Natural killer cell treated with Interleukin-12 subunit alpha and Interleukin-12 subunit beta and Interleukin-15 and Interleukin-18, amount 100 ng/mL, for 72 hours (primary cell): ENCODE measurements around the gene MTNR1A. TPM values are rescaled to one million over a fixed set of nuclear protein-coding genes. Genes with fewer than 3 reads are reported as not detected.

Experiments used
- ATAC-seq, 2 donors: fragments of 150-1000 bp; cut with Tn5 transposase in 1 of 2; sonication (Bioruptor Pico), chemical (Tn5 transposase) in 1 of 2; 2 replicates each; pipeline ENCODE4 v1.10.0; 2021
- DNase-seq: peaks from one replicate; pipeline ENCODE4 v3.0.0; 2022; ENCODE audit warnings: low spot score
- H3K27ac Mint-ChIP-seq, 2 donors: 1 replicate in 1 of 2; 2 replicates in 1 of 2; pipeline ENCODE4 v1.8.0; 2022; ENCODE audit warnings: mixed read lengths in 2 of 2, mild to moderate bottlenecking in 1 of 2, moderate library complexity in 1 of 2
- H3K27me3 Mint-ChIP-seq, 2 donors: 1 replicate in 1 of 2; 2 replicates in 1 of 2; pipeline ENCODE4 v1.8.0; 2022; ENCODE audit warnings: mixed read lengths in 2 of 2
- H3K36me3 Mint-ChIP-seq: one replicate; pipeline ENCODE4 v1.8.0; 2022; ENCODE audit warnings: mixed read lengths
- H3K4me1 Mint-ChIP-seq, 2 donors: 1 replicate in 1 of 2; 2 replicates in 1 of 2; pipeline ENCODE4 v1.8.0; 2022; ENCODE audit warnings: low read depth in 2 of 2, mixed read lengths in 2 of 2, mild to moderate bottlenecking in 1 of 2
- H3K4me3 Mint-ChIP-seq: one replicate; pipeline ENCODE4 v1.8.0; 2022; ENCODE audit warnings: mixed read lengths
- H3K9me3 Mint-ChIP-seq: 2 replicates; pipeline ENCODE4 v1.8.0; 2022; ENCODE audit warnings: mixed read lengths
- total RNA-seq, 2 donors: library from RNA; stranded (reverse); gene quantifications; one replicate each; pipeline ENCODE4 v1.2.3, GENCODE V29; 2022

Gene MTNR1A
- total RNA-seq, 2 donors from 2014 or later = not detected

DNA sequence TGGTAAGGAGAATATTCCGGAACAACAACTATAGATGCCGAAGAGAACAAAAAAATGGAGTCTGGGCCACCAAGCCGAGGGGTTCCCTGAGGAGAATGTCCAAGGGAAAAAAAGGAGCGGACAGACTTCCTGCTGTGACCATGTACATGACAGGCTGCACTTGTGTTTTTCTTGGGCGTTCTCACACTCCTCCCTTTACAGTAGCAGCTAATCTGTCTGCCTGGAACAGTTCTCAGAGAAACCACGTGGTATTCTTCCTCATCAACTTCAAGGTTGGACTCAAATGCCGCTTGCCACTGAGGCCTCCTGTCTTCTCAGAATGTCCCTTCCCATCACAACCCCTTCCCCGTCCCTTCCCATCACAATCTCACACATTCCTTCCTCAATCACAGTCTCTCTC lies 30.8 kb upstream of the MTNR1A start:
- ATAC-seq = no peak
- Mint-ChIP-seq H3K36me3 (no peaks in the 10 kb centered on the region), H3K27me3 (no peaks in the 10 kb centered on the region), H3K4me3 (no peak overlapping the region), H3K27ac (no peak overlapping the region), H3K4me1 (no peaks in the 10 kb centered on the region), H3K9me3 (no peaks in the 10 kb centered on the region)
- DNase-seq = no peak

GRCh38 chr4:186584912-186585311 lies 29.5 kb upstream of the MTNR1A start:
- no peaks in the 10 kb centered on the region for H3K36me3 Mint-ChIP-seq
- H3K27me3 Mint-ChIP-seq = no peaks in the 10 kb centered on the region
- ATAC-seq = no peak
- no peak overlapping the region for H3K27ac Mint-ChIP-seq
- H3K4me3 Mint-ChIP-seq = no peak overlapping the region
- no peak for DNase-seq
- no peaks in the 10 kb centered on the region for H3K4me1 Mint-ChIP-seq
- no peaks in the 10 kb centered on the region for H3K9me3 Mint-ChIP-seq

DNA sequence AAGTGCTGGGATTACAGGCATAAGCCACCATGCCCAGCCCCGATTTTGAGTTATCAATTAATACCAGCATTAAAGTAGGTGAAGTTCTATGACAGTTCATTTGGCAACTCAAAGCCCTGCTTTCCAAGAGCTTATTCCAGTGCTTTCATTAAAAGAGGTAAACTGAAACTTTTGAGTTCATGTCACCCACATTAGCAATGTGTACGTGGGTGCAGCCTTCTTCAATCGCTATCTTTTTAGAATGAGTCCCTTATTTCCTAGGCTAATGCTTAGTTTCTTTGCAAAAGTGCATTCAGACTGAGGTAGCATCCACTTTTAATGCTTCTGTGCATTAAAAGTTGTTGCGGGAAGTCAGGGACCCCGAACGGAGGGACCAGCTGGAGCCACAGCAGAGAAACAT lies 26.1 kb upstream of the MTNR1A start:
- no peak for ATAC-seq
- Mint-ChIP-seq H3K4me3 (no peak overlapping the region), H3K27ac (no peak overlapping the region), H3K4me1 (no peaks in the 10 kb centered on the region), H3K9me3 (no peaks in the 10 kb centered on the region), H3K36me3 (no peaks in the 10 kb centered on the region), H3K27me3 (no peaks in the 10 kb centered on the region)
- DNase-seq = no peak

GRCh38 chr4:186580669-186581068 lies 25.3 kb upstream of the MTNR1A start:
- Mint-ChIP-seq H3K27ac (no peak overlapping the region), H3K36me3 (no peaks in the 10 kb centered on the region), H3K4me3 (no peak overlapping the region), H3K27me3 (no peaks in the 10 kb centered on the region), H3K9me3 (no peaks in the 10 kb centered on the region), H3K4me1 (no peaks in the 10 kb centered on the region)
- DNase-seq (no peak), ATAC-seq (no peak)

DNA sequence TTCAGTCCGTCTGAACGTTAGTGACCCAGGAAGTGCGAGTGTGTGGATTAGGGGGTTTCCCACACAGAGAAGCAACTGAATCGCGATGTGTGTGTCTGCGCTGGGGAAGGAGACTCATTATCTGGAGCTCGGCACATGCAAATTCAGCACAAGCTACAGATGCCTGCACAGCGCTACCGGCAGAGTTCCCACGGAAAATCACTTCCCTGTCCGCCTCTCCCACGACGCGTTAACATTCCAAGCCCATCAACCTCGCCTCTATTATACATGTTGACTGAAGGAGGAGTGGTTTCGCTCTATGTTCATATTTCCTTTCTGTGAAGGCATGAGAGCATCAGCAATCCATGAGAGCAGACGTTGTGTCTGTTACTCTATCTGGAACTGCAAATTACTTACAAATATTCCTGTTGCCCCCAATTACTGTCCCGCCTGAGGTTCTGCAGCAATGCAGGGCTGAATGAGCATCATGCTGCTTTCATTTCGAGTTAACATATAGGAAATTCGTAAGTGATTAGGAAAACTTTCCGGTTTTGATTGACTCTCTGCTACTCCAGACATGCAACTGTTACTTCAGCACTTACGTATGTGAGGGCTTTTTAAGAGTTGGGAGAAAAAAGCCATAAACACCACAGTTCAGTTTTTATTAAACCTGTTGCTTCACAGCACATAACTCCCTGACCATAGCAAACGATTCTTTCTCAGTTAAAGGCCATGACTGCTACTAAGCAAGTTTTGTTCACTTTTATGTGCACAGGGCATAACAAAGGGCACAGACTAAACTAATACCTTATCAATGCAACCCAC lies 15.0 kb upstream of the MTNR1A start:
- Mint-ChIP-seq H3K4me1 (no peaks in the 10 kb centered on the region), H3K9me3 (peaks cover 3% of the 10 kb centered on the region), H3K36me3 (no peaks in the 10 kb centered on the region), H3K27me3 (peaks cover 0 to 2% of the 10 kb centered on the region in 2 donors), H3K27ac (no peak overlapping the region), H3K4me3 (no peak overlapping the region)
- ATAC-seq = no peak
- no peak for DNase-seq

GRCh38 chr4:186569533-186570192 lies 14.3 kb upstream of the MTNR1A start:
- Mint-ChIP-seq H3K4me1 (no peaks in the 10 kb centered on the region), H3K4me3 (no peak overlapping the region), H3K36me3 (no peaks in the 10 kb centered on the region), H3K27ac (no peak overlapping the region), H3K9me3 (peaks cover 3% of the 10 kb centered on the region), H3K27me3 (peaks cover 0 to 2% of the 10 kb centered on the region in 2 donors)
- DNase-seq (no peak), ATAC-seq (no peak)

- no peaks in the 10 kb centered on the region for H3K36me3 Mint-ChIP-seq
- no peak overlapping the region for H3K4me3 Mint-ChIP-seq
- ATAC-seq (no peak), DNase-seq (no peak)
- H3K9me3 Mint-ChIP-seq = peaks cover 3% of the 10 kb centered on the region
- H3K27me3 Mint-ChIP-seq = peaks cover 0 to 5% of the 10 kb centered on the region in 2 donors
- no peaks in the 10 kb centered on the region for H3K4me1 Mint-ChIP-seq
- H3K27ac Mint-ChIP-seq = no peak overlapping the region
Measured at GRCh38 chr4:186566068-186566467, 10.7 kb upstream of the MTNR1A start.

GRCh38 chr4:186563761-186564160 lies 8.4 kb upstream of the MTNR1A start:
- H3K4me3 Mint-ChIP-seq = no peak overlapping the region
- ATAC-seq = no peak
- no peaks in the 10 kb centered on the region for H3K9me3 Mint-ChIP-seq
- H3K36me3 Mint-ChIP-seq = no peaks in the 10 kb centered on the region
- DNase-seq = no peak
- H3K4me1 Mint-ChIP-seq = no peaks in the 10 kb centered on the region
- peaks cover 0 to 5% of the 10 kb centered on the region in 2 donors for H3K27me3 Mint-ChIP-seq
- no peak overlapping the region for H3K27ac Mint-ChIP-seq

GRCh38 chr4:186561748-186562147 lies 6.4 kb upstream of the MTNR1A start:
- peaks cover 0 to 3% of the 10 kb centered on the region in 2 donors for H3K27me3 Mint-ChIP-seq
- no peaks in the 10 kb centered on the region for H3K4me1 Mint-ChIP-seq
- no peak overlapping the region for H3K4me3 Mint-ChIP-seq
- ATAC-seq (no peak), DNase-seq (no peak)
- no peaks in the 10 kb centered on the region for H3K9me3 Mint-ChIP-seq
- H3K27ac Mint-ChIP-seq = no peak overlapping the region
- H3K36me3 Mint-ChIP-seq = no peaks in the 10 kb centered on the region

- no peak overlapping the region for H3K4me3 Mint-ChIP-seq
- H3K4me1 Mint-ChIP-seq = peaks cover 0 to 3% of the 10 kb centered on the region in 2 donors
- H3K27me3 Mint-ChIP-seq = peaks cover 5 to 7% of the 10 kb centered on the region in 2 donors
- H3K36me3 Mint-ChIP-seq = peaks cover 4% of the 10 kb centered on the region
- no peak overlapping the region for H3K27ac Mint-ChIP-seq
- no peaks in the 10 kb centered on the region for H3K9me3 Mint-ChIP-seq
- no peak for ATAC-seq
- no peak for DNase-seq
Measured at GRCh38 chr4:186560647-186561046, 5.3 kb upstream of the MTNR1A start.

DNA sequence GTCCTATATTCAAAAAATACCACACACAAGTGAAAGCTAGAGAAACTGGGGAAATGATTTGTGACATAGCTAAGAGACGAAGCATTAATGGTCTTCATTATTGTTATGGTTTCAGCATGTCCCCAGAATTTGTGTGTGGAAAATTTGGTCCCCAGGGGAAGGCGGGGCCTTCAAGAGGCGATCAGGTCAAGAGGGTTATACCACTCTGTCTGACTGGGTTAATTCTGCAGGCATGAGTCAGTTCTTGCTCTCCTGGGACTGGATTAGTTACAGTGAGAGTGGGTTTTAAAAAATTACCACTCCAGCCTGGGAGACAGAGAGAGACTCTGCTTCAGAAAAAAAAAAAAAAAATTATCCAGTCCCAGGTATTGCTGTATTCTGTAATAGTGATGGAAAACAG lies 2.1 kb upstream of the MTNR1A start:
- DNase-seq (no peak), ATAC-seq (no peak)
- Mint-ChIP-seq H3K4me3 (no peak overlapping the region), H3K9me3 (no peaks in the 10 kb centered on the region), H3K27ac (no peak overlapping the region), H3K36me3 (peaks cover 4% of the 10 kb centered on the region), H3K4me1 (peaks cover 0 to 3% of the 10 kb centered on the region in 2 donors), H3K27me3 (peaks cover 12 to 14% of the 10 kb centered on the region in 2 donors)

- no peak for DNase-seq
- H3K4me1 Mint-ChIP-seq = peaks cover 0 to 3% of the 10 kb centered on the region in 2 donors
- peaks cover 12 to 14% of the 10 kb centered on the region in 2 donors for H3K27me3 Mint-ChIP-seq
- H3K9me3 Mint-ChIP-seq = no peaks in the 10 kb centered on the region
- no peak overlapping the region for H3K4me3 Mint-ChIP-seq
- ATAC-seq = no peak
- no peak overlapping the region for H3K27ac Mint-ChIP-seq
- H3K36me3 Mint-ChIP-seq = peaks cover 4% of the 10 kb centered on the region
Measured at GRCh38 chr4:186557061-186557460, 1.7 kb upstream of the MTNR1A start.

GRCh38 chr4:186554539-186554913 lies 841 bp downstream of the MTNR1A start:
- H3K36me3 Mint-ChIP-seq = peaks cover 4% of the 10 kb centered on the region
- peaks cover 12 to 14% of the 10 kb centered on the region in 2 donors for H3K27me3 Mint-ChIP-seq
- no peak overlapping the region for H3K27ac Mint-ChIP-seq
- H3K9me3 Mint-ChIP-seq = no peaks in the 10 kb centered on the region
- peaks cover 0 to 3% of the 10 kb centered on the region in 2 donors for H3K4me1 Mint-ChIP-seq
- no peak overlapping the region for H3K4me3 Mint-ChIP-seq
- no peak for ATAC-seq
- DNase-seq = no peak

DNA sequence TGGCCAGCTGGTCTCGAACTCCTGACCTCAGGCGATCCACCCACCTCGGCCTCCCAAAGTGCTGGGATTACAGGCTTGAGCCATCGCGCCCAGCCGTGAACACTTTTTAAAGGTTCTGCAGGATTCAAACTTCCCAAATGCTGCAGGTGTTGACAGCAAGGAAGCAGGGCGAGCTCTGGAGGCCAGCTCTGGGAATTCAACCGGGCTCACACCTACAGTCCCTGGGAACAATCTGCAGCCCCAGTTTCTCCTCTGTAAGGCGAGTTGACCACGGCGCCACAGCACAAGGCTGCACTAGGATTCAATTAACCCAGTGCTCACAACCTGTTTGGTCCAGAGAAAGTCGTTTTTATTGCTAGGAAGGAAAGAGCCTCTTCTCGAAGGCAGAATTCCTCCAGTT lies 1.6 kb downstream of the MTNR1A start:
- Mint-ChIP-seq H3K4me3 (no peak overlapping the region), H3K27ac (no peak overlapping the region), H3K9me3 (no peaks in the 10 kb centered on the region), H3K36me3 (peaks cover 4% of the 10 kb centered on the region), H3K27me3 (peaks cover 12 to 14% of the 10 kb centered on the region in 2 donors), H3K4me1 (peaks cover 0 to 3% of the 10 kb centered on the region in 2 donors)
- ATAC-seq (no peak), DNase-seq (no peak)
